ENCODE results near the gene BTRC. TPM values are rescaled to one million over a fixed set of nuclear protein-coding genes. Genes with fewer than 3 reads are reported as not detected.

The BTRC gene
- total and polyA plus RNA-seq, 12 donors = 10.0 to 35.3 (median 20.3) TPM

DNA sequence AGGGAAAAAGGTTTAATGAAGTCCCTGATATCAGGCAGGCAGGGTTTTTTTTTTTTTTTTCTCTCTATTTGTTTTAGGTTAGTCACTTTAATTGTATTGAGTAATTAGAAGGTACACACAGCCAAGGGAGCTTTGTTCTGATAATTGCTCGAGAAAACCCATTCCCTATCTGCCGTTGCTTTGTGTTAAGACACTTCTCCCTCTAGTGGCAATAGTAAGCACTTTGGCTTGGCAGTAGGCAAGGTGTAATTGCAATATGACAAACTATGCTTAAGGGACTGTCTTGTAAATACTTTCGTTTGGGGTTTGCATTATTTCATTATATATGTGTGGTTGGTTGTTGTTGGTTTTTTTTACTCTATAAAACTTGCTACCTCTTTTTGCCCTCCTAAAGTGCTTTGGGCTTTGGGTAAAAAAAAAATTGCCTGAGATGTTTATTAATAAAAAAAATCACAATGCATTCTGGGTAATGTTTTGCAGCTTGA is 113.4 kb downstream of the BTRC start:
- H3K4me1 ChIP-seq (replicated peaks in 1 of 2) = peaks cover 5 to 19% of the 10 kb centered on the region in 2 donors
- H3K36me3 ChIP-seq (replicated peaks in 1 of 2) = no peaks in the 10 kb centered on the region
- H3K27me3 ChIP-seq = no peaks in the 10 kb centered on the region
- no peaks in the 10 kb centered on the region for H3K9me3 ChIP-seq (replicated peaks in 1 of 3)
- intact Hi-C loops (cut with DNase I) = loop anchor here in 1 of 2 donors (10.0 kb wide), 1 partner anchor 253 kb away; no protein-coding TSS in a partner anchor
- DNase-seq = peak in 5 of 7 donors; percentile 30 to 54 (median 43)
- no peak for TF ChIP-seq POLR2A (IDR thresholded peaks at IDR 0.05)
- TF ChIP-seq, protein P1, sequence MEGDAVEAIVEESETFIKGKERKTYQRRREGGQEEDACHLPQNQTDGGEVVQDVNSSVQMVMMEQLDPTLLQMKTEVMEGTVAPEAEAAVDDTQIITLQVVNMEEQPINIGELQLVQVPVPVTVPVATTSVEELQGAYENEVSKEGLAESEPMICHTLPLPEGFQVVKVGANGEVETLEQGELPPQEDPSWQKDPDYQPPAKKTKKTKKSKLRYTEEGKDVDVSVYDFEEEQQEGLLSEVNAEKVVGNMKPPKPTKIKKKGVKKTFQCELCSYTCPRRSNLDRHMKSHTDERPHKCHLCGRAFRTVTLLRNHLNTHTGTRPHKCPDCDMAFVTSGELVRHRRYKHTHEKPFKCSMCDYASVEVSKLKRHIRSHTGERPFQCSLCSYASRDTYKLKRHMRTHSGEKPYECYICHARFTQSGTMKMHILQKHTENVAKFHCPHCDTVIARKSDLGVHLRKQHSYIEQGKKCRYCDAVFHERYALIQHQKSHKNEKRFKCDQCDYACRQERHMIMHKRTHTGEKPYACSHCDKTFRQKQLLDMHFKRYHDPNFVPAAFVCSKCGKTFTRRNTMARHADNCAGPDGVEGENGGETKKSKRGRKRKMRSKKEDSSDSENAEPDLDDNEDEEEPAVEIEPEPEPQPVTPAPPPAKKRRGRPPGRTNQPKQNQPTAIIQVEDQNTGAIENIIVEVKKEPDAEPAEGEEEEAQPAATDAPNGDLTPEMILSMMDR (IDR thresholded peaks at IDR 0.05) = peak; percentile 72 to 84 (median 76)
- H3K27ac ChIP-seq = no peak overlapping the region
- no peak overlapping the region for H3K4me3 ChIP-seq
- WGBS, 4 donors = 0 to 1% (median 1%) methylated on average over 3 of the region's 3 CpGs

DNA sequence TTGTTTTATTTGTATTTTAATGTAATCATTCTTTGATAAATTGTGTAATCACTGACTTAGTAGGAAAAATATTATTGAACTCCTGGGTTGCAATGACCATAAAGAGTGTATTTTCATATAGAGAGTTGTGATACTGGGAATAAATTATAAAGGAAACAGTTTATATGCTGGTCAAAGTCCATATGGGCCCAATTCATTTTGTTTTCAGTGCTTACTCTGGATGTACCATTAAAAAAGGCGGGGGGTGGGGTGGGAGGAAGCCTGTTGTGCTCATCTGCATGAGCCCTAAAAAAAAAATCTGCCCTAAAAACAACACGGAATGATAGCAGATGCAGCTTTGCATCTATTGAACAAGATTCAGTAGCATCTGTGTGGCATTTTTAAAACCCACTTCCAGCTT is 114.2 kb downstream of the BTRC start:
- Histone ChIP-seq H3K27me3 (no peaks in the 10 kb centered on the region), H3K4me3 (no peak overlapping the region), H3K27ac (no peak overlapping the region), H3K9me3 (replicated peaks in 1 of 3) (no peaks in the 10 kb centered on the region), H3K36me3 (replicated peaks in 1 of 2) (no peaks in the 10 kb centered on the region), H3K4me1 (replicated peaks in 1 of 2) (peaks cover 5 to 19% of the 10 kb centered on the region in 2 donors)
- 75 to 85% (median 81%) methylated on average over 2 of the region's 2 CpGs for whole genome bisulfite sequencing, 4 donors
- no peak for DNase-seq
- no peak for TF ChIP-seq POLR2A (IDR thresholded peaks at IDR 0.05)
- TF ChIP-seq, protein P1 (IDR thresholded peaks at IDR 0.05) = no peak
- intact Hi-C loops (cut with DNase I) = loop anchor here in 1 of 2 donors (10.0 kb wide), 1 partner anchor 253 kb away; no protein-coding TSS in a partner anchor

DNA sequence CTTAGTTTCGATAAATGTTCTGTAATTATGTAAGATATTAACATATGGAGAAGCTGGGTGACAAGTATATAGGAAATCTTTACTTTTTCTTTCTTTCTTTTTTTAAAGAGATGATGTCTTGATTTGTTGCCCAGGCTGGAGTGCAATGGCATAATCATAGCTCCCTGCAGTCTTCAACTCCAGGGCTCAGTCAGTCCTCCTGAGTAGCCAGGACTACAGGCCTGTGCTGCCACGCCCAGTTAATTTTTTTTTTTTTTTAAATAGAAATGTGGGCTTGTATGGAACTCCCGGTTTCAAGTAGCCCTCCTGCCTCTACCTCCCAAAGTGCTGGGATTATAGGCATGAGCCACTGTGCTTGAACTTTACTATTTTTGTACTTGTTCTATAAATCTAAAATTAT is 122.4 kb downstream of the BTRC start:
- TF ChIP-seq, protein P1 (IDR thresholded peaks at IDR 0.05) = no peak
- TF ChIP-seq POLR2A (IDR thresholded peaks at IDR 0.05) = no peak
- 73 to 97% (median 92%) methylated on average over 3 of the region's 3 CpGs for WGBS, 4 donors
- no peaks in the 10 kb centered on the region for H3K9me3 ChIP-seq (replicated peaks in 1 of 3)
- no peaks in the 10 kb centered on the region for H3K36me3 ChIP-seq (replicated peaks in 1 of 2)
- no peaks in the 10 kb centered on the region for H3K27me3 ChIP-seq
- no peaks in the 10 kb centered on the region for H3K4me1 ChIP-seq (replicated peaks in 1 of 2)
- no peak overlapping the region for H3K4me3 ChIP-seq
- DNase-seq = no peak
- H3K27ac ChIP-seq = no peak overlapping the region
- intact Hi-C loops (cut with DNase I) = loop anchor here in 1 of 2 donors (10.0 kb wide), 1 partner anchor 98 kb away; no protein-coding TSS in a partner anchor

DNA sequence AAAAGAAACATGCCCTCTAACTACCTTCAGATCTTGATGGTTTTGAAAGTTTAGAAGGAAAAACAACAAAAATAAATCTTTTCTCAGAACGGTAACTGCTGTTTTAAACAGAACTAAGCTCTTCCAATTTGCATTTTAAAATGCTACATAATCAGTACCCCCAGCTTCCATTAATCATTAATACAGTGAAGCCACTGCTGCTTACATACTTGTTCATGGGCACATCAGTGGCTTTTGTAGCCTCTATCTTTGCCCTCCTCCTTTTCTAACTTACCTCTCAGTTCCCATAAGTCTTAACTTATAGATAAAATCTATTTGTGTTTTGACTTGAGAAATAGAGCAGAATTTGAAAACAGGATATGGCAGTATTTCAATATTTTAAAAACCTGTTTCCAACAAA is 125.0 kb downstream of the BTRC start:
- no peak for DNase-seq
- no peak overlapping the region for H3K4me3 ChIP-seq
- WGBS, 4 donors = 56 to 71% (median 60%) methylated on average over 1 of the region's 1 CpG
- H3K27me3 ChIP-seq = no peaks in the 10 kb centered on the region
- intact Hi-C loops (cut with DNase I) = loop anchor here in 1 of 2 donors (10.0 kb wide), 1 partner anchor 96 kb away; no protein-coding TSS in a partner anchor
- H3K9me3 ChIP-seq (replicated peaks in 1 of 3) = no peaks in the 10 kb centered on the region
- no peak overlapping the region for H3K27ac ChIP-seq
- H3K4me1 ChIP-seq (replicated peaks in 1 of 2) = no peaks in the 10 kb centered on the region
- TF ChIP-seq, protein P1 (IDR thresholded peaks at IDR 0.05) = no peak
- TF ChIP-seq POLR2A (IDR thresholded peaks at IDR 0.05) = no peak
- no peaks in the 10 kb centered on the region for H3K36me3 ChIP-seq (replicated peaks in 1 of 2)
